G401 (cell line): ENCODE results near the gene FCGBP. TPM values are rescaled to one million over a fixed set of nuclear protein-coding genes. Genes with fewer than 3 reads are reported as not detected.
"Not testable (repeated sequence)": the region's sequence is repeated elsewhere in the genome, so short reads cannot be mapped to it uniquely, and the experiment has no call there.

ENCODE experiments used
- DNase-seq: peaks from one replicate; pipeline ENCODE4 v3.0.0-alpha.2; 2015; ENCODE audit warnings: low spot score
- in situ Hi-C: cut with HindIII; loops from 2 replicates; pipeline ENCODE4 v1.10.0; 2016; ENCODE audit warnings: low sequenced_read_pairs, mixed read lengths
- total RNA-seq: library from RNA; depleted of rRNA; stranded (reverse); fragments of >200 nt; shearing (Covaris generic); gene quantifications from 2 replicates; pipeline ENCODE4 v1.2.3, GENCODE V29; 2014; rRNA removed

FCGBP gene
- total RNA-seq, 1 experiment from 2014 or later, result 0.61 TPM

DNA sequence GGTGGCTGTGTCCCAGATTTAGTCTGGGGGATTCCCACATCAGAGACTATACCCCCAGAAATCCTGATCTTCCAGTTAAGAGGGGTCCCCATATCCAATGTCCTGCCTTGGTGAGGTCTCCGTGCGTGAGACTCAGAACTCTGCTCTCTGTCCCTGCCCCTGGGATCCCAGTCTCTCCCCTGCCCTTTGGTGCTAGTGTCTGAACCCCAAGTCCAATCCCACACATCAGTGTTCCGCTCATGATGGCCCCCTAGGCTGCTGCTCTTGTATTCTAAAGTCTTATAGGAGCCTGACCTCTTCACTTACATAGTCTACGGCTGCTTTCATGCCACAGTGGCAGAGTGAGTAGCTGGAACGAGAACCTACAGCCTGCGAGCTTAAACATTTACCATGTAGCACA is 35.6 kb downstream of the FCGBP start:
- in situ Hi-C loops, DNase-seq: not testable (repeated sequence)

DNA sequence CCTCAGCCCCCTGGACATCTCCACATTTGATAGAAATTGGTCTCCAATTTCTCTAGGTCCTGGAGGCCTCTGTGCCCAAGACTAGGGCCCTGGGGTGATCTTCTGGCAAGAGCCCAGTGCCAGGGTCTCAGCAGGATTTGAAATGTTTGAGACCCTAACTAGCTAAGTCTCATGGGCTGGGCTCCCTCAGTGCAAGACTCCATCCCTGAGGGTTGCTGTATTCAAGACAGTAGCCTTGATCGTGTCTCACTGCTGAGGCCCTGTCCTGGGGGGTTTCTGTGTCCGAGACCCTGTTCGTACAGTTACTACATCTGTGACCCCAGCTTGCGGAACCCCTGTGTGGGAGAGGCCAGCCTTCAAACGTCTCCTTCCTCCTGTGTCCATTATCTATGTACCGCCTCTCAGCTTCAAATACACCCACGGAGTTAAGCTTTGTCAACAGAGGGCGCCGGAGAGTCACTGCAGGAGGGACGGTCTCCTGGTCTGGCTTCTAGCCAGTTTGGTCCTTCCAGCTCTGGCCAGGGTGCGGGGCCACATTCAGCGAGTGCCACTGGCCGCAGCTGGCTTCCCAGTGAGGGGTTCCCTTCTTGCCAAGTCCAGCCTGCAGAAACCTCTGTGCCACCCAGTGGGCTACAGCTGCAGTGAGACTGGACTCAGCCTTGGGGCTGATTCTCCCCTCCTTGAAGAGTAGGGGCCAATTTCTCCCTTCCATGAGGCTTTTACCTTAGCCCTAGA is 36.8 kb downstream of the FCGBP start:
- in situ Hi-C loops, result not testable (repeated sequence)
- peak; percentile 10 for DNase-seq

DNA sequence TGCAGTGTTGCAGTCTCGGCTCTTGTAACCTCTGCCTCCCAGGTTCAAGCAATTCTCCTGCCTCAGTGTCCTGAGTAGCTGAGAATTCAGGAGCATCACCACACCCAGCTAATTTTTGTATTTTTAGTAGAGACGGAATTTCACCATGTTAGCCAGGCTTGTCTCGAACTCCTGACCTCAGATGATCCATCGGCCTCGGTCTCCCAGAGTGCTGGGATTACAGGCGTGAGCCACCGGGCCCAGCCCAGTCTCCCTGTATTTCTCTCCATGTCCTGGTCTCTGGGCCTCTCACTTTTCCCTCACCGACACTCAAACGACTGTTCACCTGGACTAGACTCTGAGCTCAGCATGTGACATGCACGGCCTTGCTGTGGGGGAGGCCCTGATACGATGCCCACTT is 39.3 kb downstream of the FCGBP start:
- DNase-seq, in situ Hi-C loops: not testable (repeated sequence)

DNA sequence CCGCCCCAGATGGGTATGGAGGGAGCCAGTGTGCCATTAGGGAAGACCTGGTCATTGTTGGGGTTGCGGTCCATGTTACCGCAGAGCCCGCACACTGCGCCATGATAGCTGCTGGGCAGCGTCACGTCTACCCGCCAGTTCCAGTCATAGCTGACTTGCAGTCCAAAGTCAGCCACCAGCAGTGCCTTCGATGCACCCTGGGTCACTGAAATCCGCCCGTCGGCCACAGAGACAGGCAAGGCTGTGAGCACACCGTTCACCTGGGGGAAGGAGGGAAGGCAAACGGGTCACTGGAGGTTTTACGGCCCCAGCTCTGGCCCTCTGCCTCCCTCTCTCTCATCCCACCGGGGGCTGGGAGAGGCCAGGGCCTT is 40.2 kb downstream of the FCGBP start:
- DNase-seq, in situ Hi-C loops: not testable (repeated sequence)

DNA sequence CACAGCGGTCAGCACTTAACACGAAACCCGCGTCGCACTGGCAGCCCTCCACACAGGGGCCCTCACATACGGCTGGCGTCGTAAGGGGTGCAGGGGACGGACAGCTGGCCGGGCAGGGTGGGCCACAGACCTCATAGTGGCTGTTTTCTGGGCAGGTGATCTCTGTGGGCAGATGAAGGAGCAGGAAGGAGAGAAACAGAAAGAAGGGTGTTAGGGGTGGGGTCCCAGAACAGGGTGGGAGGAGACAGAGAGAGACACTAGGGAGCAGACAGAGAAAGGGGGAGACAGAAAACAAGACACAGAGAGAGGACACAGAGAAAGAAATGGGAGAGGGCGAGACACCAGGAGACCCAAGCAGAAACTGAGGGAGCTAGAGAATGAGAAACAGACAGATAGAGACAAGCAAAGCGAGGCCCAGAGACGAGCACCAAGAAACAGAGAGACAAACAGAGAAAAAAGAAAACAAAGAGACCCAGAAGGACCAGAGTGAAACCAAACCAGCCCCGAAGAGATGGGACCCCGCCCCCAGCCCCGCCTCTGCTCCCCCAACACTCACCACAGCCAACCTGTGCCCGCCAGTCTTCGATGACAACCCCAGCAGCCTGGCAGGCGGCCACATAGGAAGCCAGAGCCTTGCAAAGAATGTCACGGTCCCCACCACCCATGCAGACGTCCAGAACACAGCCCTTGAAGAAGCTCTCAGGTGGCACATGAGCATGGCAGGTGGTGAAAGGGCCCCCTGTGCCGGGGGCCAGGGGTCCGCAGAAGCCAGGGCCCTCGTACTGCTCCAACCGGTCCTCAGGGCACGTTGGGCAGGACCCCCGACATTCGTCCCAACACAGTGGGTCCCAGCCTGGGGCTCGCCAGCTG is 40.8 kb downstream of the FCGBP start:
- DNase-seq, result not testable (repeated sequence)

DNA sequence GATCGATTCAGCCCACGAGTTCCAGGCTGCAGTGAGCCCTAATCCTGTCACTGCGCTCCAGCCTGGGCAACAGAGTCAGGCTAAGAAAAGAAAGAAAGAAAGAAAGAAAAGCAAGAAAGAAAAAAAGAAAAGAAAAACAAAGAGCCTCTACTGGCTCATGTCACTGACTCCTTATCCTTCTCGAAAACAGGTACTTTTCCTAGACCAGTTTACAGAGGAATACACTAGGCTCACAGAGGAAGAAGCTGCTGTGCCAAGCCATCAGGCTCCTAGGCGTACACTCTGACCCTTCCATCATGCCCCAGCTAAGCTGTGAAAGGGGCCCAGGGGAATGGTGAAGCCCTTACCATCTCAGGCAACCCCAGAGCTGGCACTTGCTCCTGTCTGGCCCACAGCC is 41.9 kb downstream of the FCGBP start:
- in situ Hi-C loops, DNase-seq: not testable (repeated sequence)

More for the DNA sequence above, 40.8 kb downstream of the FCGBP start:
- in situ Hi-C loops, result not testable (repeated sequence)

DNA sequence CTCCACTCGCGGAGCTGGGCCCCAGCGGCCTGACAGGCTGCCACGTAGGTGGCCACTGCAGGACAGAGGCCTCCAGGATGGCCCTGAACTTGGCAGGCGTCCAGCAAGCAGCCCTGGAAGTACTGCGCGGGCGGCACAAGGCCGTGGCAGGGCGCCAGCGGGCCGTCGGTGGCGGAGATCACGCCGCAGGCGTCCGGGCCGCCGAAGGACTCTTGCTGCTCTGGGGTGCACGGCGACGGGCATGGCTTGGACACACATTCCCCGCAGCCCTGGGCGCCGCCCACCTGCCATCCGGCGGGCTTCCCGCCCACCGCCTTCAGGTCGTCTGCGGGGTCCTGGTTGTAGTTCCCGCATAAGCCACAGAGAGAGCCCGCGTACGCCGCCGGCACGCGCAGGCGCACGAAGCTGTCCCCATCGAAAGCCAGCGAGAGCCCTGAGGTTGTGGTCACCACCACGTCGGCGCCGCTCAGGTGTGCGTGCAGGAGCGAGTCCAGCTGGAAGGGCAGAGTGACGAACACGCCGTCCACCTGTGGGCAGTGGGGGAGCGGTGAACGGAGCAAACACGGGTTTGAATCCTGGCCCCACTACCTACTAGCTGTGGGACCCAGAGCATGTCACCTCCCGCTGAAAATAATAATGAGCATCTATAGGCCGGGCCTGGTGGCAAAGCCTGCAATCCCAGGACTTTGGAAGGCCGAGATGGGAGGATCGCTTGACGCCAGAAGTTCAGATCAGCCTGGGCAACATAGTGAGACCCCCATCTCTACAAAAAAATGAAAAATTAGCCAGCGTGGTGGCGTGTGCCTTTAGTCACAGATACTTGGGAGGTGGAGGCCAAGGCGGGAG is 42.6 kb downstream of the FCGBP start:
- DNase-seq, in situ Hi-C loops: not testable (repeated sequence)

DNA sequence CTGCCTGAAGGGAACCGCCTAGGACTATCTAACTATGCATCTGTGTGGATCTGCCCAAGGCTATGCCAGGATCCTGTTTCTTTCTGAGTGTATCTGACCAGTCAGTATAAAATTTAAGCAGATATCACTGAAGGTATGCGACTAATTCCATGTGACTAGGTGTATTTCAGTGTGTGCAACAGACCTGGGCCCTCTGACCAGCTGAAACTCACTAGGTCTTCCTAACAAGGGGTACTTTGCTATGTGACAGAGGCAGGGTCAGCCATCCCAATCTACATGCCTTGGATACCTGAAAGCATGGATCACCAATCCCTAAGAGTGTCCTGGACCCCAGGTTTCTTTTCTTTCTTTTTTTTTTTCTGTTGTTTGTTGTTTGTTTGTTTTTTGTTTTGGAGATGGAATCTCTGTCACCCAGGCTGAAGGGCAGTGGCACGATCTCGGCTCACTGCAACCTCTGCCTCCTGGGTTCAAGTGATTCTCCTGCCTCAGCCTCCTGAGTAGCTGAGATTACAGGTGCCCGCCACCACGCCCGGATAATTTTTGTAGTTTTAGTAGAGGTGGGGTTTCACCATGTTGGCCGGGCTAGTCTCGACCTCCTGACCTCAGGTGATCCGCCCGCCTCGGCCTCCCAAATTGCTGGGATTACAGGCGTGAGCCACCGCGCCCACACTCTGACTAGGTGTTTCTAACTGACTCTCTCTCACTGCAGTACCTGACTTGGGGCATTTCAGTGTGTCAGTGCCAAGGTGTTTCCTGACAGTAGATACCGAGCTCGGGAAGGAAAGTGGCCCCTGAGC is 43.5 kb downstream of the FCGBP start:
- no peak for DNase-seq
- in situ Hi-C loops, result no loop called here

DNA sequence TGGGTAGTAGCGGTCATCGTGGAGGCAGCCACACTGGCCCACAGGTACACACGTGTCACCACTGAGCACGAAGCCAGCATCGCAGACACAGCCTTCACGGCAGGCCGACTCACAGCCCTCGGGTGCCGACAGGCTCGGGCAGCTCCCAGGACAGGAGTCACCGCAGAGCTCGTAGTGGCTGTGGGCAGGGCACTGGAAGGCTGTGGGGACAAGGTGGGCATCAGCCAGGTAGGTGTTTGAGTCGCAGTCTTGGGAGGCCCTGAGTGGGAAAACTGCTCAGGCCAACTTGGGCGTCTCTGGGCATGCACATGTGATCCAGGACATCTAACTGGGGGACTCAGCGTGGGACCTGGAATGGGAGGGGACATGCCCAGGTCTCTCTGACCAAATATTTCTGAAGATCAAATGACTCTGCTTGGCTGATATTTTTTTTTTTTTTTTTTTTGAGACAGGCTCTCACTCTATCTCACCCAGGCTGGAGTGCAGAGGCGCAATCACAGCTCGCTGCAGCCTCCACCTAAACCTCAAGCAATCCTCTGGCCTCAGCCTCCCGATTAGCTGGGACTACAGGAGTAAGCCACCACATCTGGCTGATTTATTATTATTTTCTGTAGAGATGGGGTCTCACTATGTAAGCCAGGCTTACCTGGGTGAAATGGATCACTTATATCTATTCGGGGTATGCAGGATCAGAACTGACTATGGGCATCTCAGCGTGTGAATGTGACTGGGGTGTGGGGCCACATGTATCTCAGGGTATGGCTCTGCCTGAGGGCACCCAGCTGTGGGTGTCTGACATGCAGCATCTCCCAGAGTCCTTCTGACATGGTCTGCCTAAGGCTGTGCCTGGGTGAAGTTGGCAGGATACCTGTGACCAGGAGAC is 44.3 kb downstream of the FCGBP start:
- in situ Hi-C loops, result not testable (repeated sequence)

DNA sequence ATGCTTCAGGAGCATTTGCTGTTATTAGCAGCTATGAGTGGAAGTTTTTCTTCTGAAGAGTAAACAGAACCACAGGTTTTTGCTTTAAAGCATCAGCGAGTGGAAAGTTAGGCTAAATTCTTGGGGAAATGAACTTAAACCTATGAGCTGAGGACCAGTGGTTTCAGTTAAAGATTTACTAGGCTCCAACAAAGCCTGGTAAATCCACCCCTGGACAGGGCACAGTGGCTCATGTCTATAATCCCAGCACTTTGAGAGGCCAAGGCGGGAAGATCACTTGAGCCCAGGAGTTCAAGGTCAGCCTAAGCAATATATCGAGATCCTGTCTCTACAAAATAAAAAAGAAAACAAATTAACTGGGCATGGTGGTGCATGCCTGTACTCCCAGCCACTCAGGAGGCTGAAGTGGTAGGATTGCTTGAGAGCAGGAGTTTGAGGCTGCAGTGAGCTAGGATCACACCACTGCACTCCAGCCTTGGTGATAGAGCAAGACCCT is 46.9 kb downstream of the FCGBP start:
- DNase-seq, in situ Hi-C loops: not testable (repeated sequence)

More for the DNA sequence above, 44.3 kb downstream of the FCGBP start:
- DNase-seq, result not testable (repeated sequence)

DNA sequence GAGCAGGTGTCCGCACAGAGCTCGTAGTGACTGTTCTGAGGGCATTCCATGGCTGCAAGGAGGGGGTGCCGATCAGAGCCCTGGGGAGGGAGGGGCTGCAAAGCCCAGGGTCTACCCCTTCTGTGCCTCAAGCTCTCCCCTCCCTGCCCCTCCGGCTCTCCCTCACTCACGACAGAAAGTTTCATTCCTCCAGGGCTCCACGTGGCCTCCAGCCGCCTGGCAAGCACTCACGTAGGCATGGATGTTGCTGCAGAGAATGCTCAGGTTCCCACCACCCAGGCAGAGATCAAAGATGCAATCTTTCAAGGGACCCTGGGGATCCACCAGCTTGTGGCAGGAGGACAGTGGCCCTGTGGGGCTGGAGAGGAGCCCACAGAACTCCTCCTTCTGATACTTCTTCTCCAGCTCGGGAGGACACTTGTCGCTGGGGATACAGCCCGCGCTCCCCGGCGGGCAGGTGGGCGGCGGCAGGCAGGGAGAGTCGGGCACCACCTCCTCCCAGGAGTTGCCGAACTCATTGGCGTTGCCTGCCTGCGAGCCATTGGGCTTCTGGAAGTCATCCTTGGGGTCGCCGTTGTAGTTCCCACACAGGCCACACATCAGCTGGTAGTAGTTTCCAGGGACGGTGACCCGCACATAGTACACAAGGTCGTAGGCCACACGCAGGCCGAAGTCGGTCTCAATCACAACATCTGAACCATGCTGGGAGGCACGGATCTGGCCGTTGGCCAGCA is 48.4 kb downstream of the FCGBP start:
- DNase-seq, in situ Hi-C loops: not testable (repeated sequence)

DNA sequence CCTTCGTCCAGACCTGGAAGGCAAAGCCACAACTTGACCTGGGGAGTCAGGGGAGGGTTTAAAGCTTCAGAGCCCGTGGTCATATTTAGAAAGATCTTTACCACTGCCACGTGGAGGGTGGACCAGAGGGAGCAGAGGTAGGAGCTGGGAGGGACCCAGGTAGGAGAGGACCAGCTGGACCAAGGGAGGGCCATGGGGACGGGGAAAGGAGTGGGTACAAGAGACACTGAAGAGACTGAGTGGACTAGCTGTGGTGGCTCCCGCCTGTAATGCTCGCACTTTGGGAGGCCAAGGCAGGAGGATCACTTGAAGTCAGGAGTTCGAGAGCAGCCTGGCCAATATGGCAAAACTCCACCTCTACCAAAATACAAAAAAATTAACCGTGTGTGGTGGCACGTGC is 49.7 kb downstream of the FCGBP start:
- in situ Hi-C loops, DNase-seq: not testable (repeated sequence)

Other genes starting within 250 kb of the FCGBP start
- gene LGALS14, start 230.2 kb downstream of the FCGBP start, total RNA-seq, result not detected in 2 replicates
- not detected in 2 replicates for gene CLC, start 196.6 kb downstream of the FCGBP start, total RNA-seq
- gene LEUTX, start 155.8 kb downstream of the FCGBP start, total RNA-seq, result 0.74 TPM in 1 of 2 replicates, not detected in the other
- 11.8 and 12.9 TPM in 2 replicates for gene DYRK1B, start 100.5 kb downstream of the FCGBP start, total RNA-seq
- 505 and 527 TPM in 2 replicates for gene FBL, start 88.3 kb downstream of the FCGBP start, total RNA-seq
- 273 and 325 TPM in 2 replicates for gene PSMC4, start 36.5 kb upstream of the FCGBP start, total RNA-seq
- 3.0 and 3.4 TPM in 2 replicates for gene ZNF546, start 62.4 kb upstream of the FCGBP start, total RNA-seq
- 9.5 and 12.8 TPM in 2 replicates for gene ZNF780B, start 121.6 kb upstream of the FCGBP start, total RNA-seq
- gene ZNF780A, start 156.3 kb upstream of the FCGBP start, total RNA-seq, result 9.7 and 10.2 TPM in 2 replicates